Neural cell (in vitro differentiated cells): ENCODE results near the gene PAX6. TPM values are rescaled to one million over a fixed set of nuclear protein-coding genes. Genes with fewer than 3 reads are reported as not detected.

Source experiments
- H2AFZ ChIP-seq: fragments of 200-600, 300-800 bp; sonication (generic), shearing (Covaris generic); 2 replicates; pipeline ENCODE4 v1.6.0; 2014; ENCODE audit warnings: low read depth, mild to moderate bottlenecking, antibody characterized with exemption, low read length, moderate library complexity
- H3F3A ChIP-seq: fragments of 200-600 bp; shearing (Covaris generic); 2 replicates; pipeline ENCODE4 v1.6.1; 2016; ENCODE audit warnings: mild to moderate bottlenecking, moderate library complexity, mixed read lengths, antibody characterized with exemption, low read length; ENCODE audit not compliant: insufficient read depth, poor library complexity, severe bottlenecking
- H3K27ac ChIP-seq: fragments of 200-600, 300-800 bp; sonication (generic), shearing (Covaris generic); 2 replicates; pipeline ENCODE4 v1.5.1; 2014; ENCODE audit warnings: mild to moderate bottlenecking, low read length, moderate library complexity
- H3K27me3 ChIP-seq: fragments of 300-800, 200-600 bp; sonication (generic), shearing (Covaris generic); 2 replicates; pipeline ENCODE4 v1.6.0; 2014; ENCODE audit warnings: mild to moderate bottlenecking, low read depth, low read length, moderate library complexity; ENCODE audit not compliant: insufficient read depth
- H3K36me3 ChIP-seq: fragments of 300-800, 200-600 bp; sonication (generic), shearing (Covaris generic); 2 replicates; pipeline ENCODE4 v1.5.1; 2014; ENCODE audit warnings: mild to moderate bottlenecking, antibody characterized with exemption, low read length, moderate library complexity; ENCODE audit not compliant: insufficient read depth
- H3K4me2 ChIP-seq: fragments of 300-800, 200-600 bp; sonication (generic), shearing (Covaris generic); 2 replicates; pipeline ENCODE4 v1.6.0; 2014; ENCODE audit warnings: mild to moderate bottlenecking, low read length
- H3K4me3 ChIP-seq: fragments of 300-800, 200-600 bp; sonication (generic), shearing (Covaris generic); 2 replicates; pipeline ENCODE4 v1.5.1; 2014; ENCODE audit warnings: mild to moderate bottlenecking, low read length, moderate library complexity
- H3K79me2 ChIP-seq: fragments of 200-600 bp; shearing (Covaris generic); replicated peaks from 2 replicates; pipeline ENCODE4 v1.6.0; 2014; ENCODE audit warnings: mild to moderate bottlenecking, low read length, moderate library complexity; ENCODE audit not compliant: insufficient read depth
- H3K9ac ChIP-seq: fragments of 300-800, 200-600 bp; sonication (generic), shearing (Covaris generic); 2 replicates; pipeline ENCODE4 v1.6.1; 2016; ENCODE audit warnings: mild to moderate bottlenecking, low read length, mixed read lengths
- H3K9me2 ChIP-seq: fragments of 200-600 bp; shearing (Covaris generic); 2 replicates; pipeline ENCODE4 v1.6.1; 2016; ENCODE audit warnings: mild to moderate bottlenecking, low read length, mixed read lengths; ENCODE audit not compliant: insufficient read depth
- H3K9me3 ChIP-seq: fragments of 200-600, 300-800 bp; sonication (generic), shearing (Covaris generic); 2 replicates; pipeline ENCODE4 v1.6.1; 2016; ENCODE audit warnings: mild to moderate bottlenecking, mixed run types, low read length, moderate library complexity, mixed read lengths
- H4K20me1 ChIP-seq: fragments of 200-600 bp; shearing (Covaris generic); 2 replicates; pipeline ENCODE4 v1.6.1; 2016; ENCODE audit warnings: mild to moderate bottlenecking, mixed run types; ENCODE audit not compliant: insufficient read depth
- CTCF ChIP-seq: fragments of 450-650 bp; IDR thresholded peaks from 2 replicates; pipeline ENCODE4 v1.5.1; 2014; ENCODE audit warnings: antibody characterized with exemption, mild to moderate bottlenecking, moderate library complexity; ENCODE audit not compliant: poor library complexity, severe bottlenecking
- EP300 ChIP-seq: fragments of 450-650 bp; conservative IDR thresholded peaks from 2 replicates; pipeline ENCODE4 v1.6.1; 2014; ENCODE audit warnings: antibody characterized with exemption, mild to moderate bottlenecking, moderate library complexity; ENCODE audit not compliant: poor library complexity, severe bottlenecking
- EZH2 ChIP-seq: fragments of 200-600, 300-800 bp; shearing (Covaris generic), sonication (generic); IDR thresholded peaks from 2 replicates; pipeline ENCODE4 v1.6.1; 2014; ENCODE audit warnings: antibody characterized with exemption, low read length, borderline replicate concordance, mild to moderate bottlenecking; ENCODE audit not compliant: insufficient read depth, poor library complexity, severe bottlenecking
- MXI1 ChIP-seq: fragments of 450-650 bp; conservative IDR thresholded peaks from 2 replicates; pipeline ENCODE4 v1.6.1; 2014; ENCODE audit warnings: antibody characterized with exemption, mild to moderate bottlenecking; ENCODE audit not compliant: poor library complexity, severe bottlenecking
- POLR2AphosphoS5 ChIP-seq: IDR thresholded peaks from 2 replicates; pipeline ENCODE4 v1.6.1; 2012
- RAD21 ChIP-seq: fragments of 450-650 bp; conservative IDR thresholded peaks from 2 replicates; pipeline ENCODE4 v1.6.1; 2014; ENCODE audit warnings: antibody characterized with exemption, mild to moderate bottlenecking, moderate library complexity
- REST ChIP-seq: IDR thresholded peaks from 2 replicates; pipeline ENCODE4 v1.6.1; 2012; ENCODE audit warnings: borderline replicate concordance
- SMC3 ChIP-seq: fragments of 450-650 bp; conservative IDR thresholded peaks from 2 replicates; pipeline ENCODE4 v1.6.1; 2014; ENCODE audit warnings: antibody characterized with exemption, mild to moderate bottlenecking, moderate library complexity; ENCODE audit not compliant: poor library complexity
- TAF1 ChIP-seq: IDR thresholded peaks from 2 replicates; pipeline ENCODE4 v1.6.1; 2012; ENCODE audit warnings: low read depth
- polyA plus RNA-seq: library from polyadenylated mRNA; depleted of rRNA; stranded (reverse); fragments of >200 nt; gene quantifications from 2 replicates; pipeline ENCODE4 v1.2.3, GENCODE V29; 2014

Gene PAX6
- polyA plus RNA-seq, 1 donor from 2014 or later: 74.7 TPM

GRCh38 chr11:31813391-31814175 is 2.5 kb upstream of the PAX6 start:
- no peak overlapping the region for H3K27ac ChIP-seq

More at GRCh38 chr11:31813391-31814175, 2.5 kb upstream of the PAX6 start:
- Histone ChIP-seq H3K9me2 (no peaks in the 10 kb centered on the region), H3K4me2 (no peak overlapping the region), H3K9me3 (no peaks in the 10 kb centered on the region), H3K36me3 (no peaks in the 10 kb centered on the region), H4K20me1 (no peaks in the 10 kb centered on the region), H2AFZ (no peak overlapping the region), H3K27me3 (peaks cover 72% of the 10 kb centered on the region), H3K4me3 (no peak overlapping the region), H3K79me2 (peaks cover 13% of the 10 kb centered on the region), H3F3A (peaks cover 12% of the 10 kb centered on the region), H3K9ac (no peak overlapping the region)
- TF ChIP-seq CTCF: no peak
- no peak for TF ChIP-seq MXI1
- no peak for TF ChIP-seq SMC3
- no peak for TF ChIP-seq EP300
- no peak for TF ChIP-seq RAD21
- TF ChIP-seq TAF1: no peak
- TF ChIP-seq REST: no peak
- TF ChIP-seq POLR2AphosphoS5: no peak
- TF ChIP-seq EZH2: no peak
